ENCODE data around the gene PARVA. TPM values are rescaled to one million over a fixed set of nuclear protein-coding genes. Genes with fewer than 3 reads are reported as not detected.

The PARVA gene
- total and polyA plus RNA-seq, 2 experiments from 2014 or later = 37.4 to 46.2 TPM

GRCh38 chr11:12524865-12525264 lies 147.5 kb downstream of the PARVA start:
- H3K4me3 ChIP-seq = no peak overlapping the region
- H3K79me2 ChIP-seq = no peaks in the 10 kb centered on the region
- WGBS (ENCODE audit: low lambda C conversion rate, missing lambda C conversion rate) = 86% methylated on average over 5 of the region's 5 CpGs
- no peaks in the 10 kb centered on the region for H3K27me3 ChIP-seq
- H3K4me1 ChIP-seq (ENCODE audit: insufficient read depth) = peaks cover 9% of the 10 kb centered on the region
- no peaks in the 10 kb centered on the region for H3K9me2 ChIP-seq (replicated peaks; ENCODE audit: insufficient read depth)
- no peaks in the 10 kb centered on the region for H3K9me3 ChIP-seq (ENCODE audit: low read depth)
- no peak overlapping the region for H3K4me2 ChIP-seq
- H3K27ac ChIP-seq = no peak overlapping the region
- no peak for DNase-seq (ENCODE audit: low spot score)
- H3K36me3 ChIP-seq (replicated peaks; ENCODE audit: insufficient read depth, low read depth) = no peaks in the 10 kb centered on the region
- no peak overlapping the region for H2AFZ ChIP-seq
- H4K20me1 ChIP-seq (ENCODE audit: insufficient read depth, poor library complexity, severe bottlenecking) = no peaks in the 10 kb centered on the region
- TF ChIP-seq CTCF (IDR thresholded peaks at IDR 0.05; ENCODE audit: poor library complexity) (no peak), EZH2phosphoT487 (IDR thresholded peaks at IDR 0.05; ENCODE audit: low read depth, severe bottlenecking, unreplicated experiment) (no peak), EZH2 (IDR thresholded peaks at IDR 0.05; ENCODE audit: borderline replicate concordance) (no peak)

GRCh38 chr11:12525466-12526055 lies 148.2 kb downstream of the PARVA start:
- Histone ChIP-seq H3K4me1 (ENCODE audit: insufficient read depth) (peaks cover 9% of the 10 kb centered on the region), H3K4me3 (no peak overlapping the region), H4K20me1 (ENCODE audit: insufficient read depth, poor library complexity, severe bottlenecking) (no peaks in the 10 kb centered on the region), H3K9me3 (ENCODE audit: low read depth) (no peaks in the 10 kb centered on the region), H3K79me2 (no peaks in the 10 kb centered on the region), H3K27ac (no peak overlapping the region), H2AFZ (no peak overlapping the region), H3K9me2 (replicated peaks; ENCODE audit: insufficient read depth) (no peaks in the 10 kb centered on the region), H3K27me3 (no peaks in the 10 kb centered on the region), H3K36me3 (replicated peaks; ENCODE audit: insufficient read depth, low read depth) (no peaks in the 10 kb centered on the region), H3K4me2 (no peak overlapping the region)
- DNase-seq (ENCODE audit: low spot score) = no peak
- 90% methylated on average over 1 of the region's 1 CpG for whole genome bisulfite sequencing (ENCODE audit: low lambda C conversion rate, missing lambda C conversion rate)
- TF ChIP-seq EZH2 (IDR thresholded peaks at IDR 0.05; ENCODE audit: borderline replicate concordance) (no peak), CTCF (IDR thresholded peaks at IDR 0.05; ENCODE audit: poor library complexity) (no peak)

- no peaks in the 10 kb centered on the region for H4K20me1 ChIP-seq (ENCODE audit: insufficient read depth, poor library complexity, severe bottlenecking)
- 93% methylated on average over 1 of the region's 1 CpG for WGBS (ENCODE audit: low lambda C conversion rate, missing lambda C conversion rate)
- H3K4me3 ChIP-seq = no peak overlapping the region
- no peaks in the 10 kb centered on the region for H3K27me3 ChIP-seq
- H3K27ac ChIP-seq = no peak overlapping the region
- no peak overlapping the region for H3K4me2 ChIP-seq
- TF ChIP-seq CTCF (IDR thresholded peaks at IDR 0.05; ENCODE audit: poor library complexity) (no peak), EZH2phosphoT487 (IDR thresholded peaks at IDR 0.05; ENCODE audit: low read depth, severe bottlenecking, unreplicated experiment) (no peak), EZH2 (IDR thresholded peaks at IDR 0.05; ENCODE audit: borderline replicate concordance) (no peak)
- H3K9me2 ChIP-seq (replicated peaks; ENCODE audit: insufficient read depth) = no peaks in the 10 kb centered on the region
- DNase-seq (ENCODE audit: low spot score) = no peak
- H2AFZ ChIP-seq = no peak overlapping the region
- H3K36me3 ChIP-seq (replicated peaks; ENCODE audit: insufficient read depth, low read depth) = no peaks in the 10 kb centered on the region
- H3K79me2 ChIP-seq = no peaks in the 10 kb centered on the region
- peaks cover 9% of the 10 kb centered on the region for H3K4me1 ChIP-seq (ENCODE audit: insufficient read depth)
- no peaks in the 10 kb centered on the region for H3K9me3 ChIP-seq (ENCODE audit: low read depth)
These were observed 149.4 kb downstream of the PARVA start for GRCh38 chr11:12526789-12527188.

- 98% methylated on average over 2 of the region's 2 CpGs for WGBS (ENCODE audit: low lambda C conversion rate, missing lambda C conversion rate)
- Histone ChIP-seq H3K9me2 (replicated peaks; ENCODE audit: insufficient read depth) (no peaks in the 10 kb centered on the region), H3K27ac (no peak overlapping the region), H3K36me3 (replicated peaks; ENCODE audit: insufficient read depth, low read depth) (no peaks in the 10 kb centered on the region), H3K9me3 (ENCODE audit: low read depth) (no peaks in the 10 kb centered on the region), H3K79me2 (no peaks in the 10 kb centered on the region), H3K4me2 (no peak overlapping the region), H3K4me3 (no peak overlapping the region), H2AFZ (no peak overlapping the region), H3K27me3 (no peaks in the 10 kb centered on the region), H4K20me1 (ENCODE audit: insufficient read depth, poor library complexity, severe bottlenecking) (no peaks in the 10 kb centered on the region), H3K4me1 (ENCODE audit: insufficient read depth) (peaks cover 5% of the 10 kb centered on the region)
- no peak for TF ChIP-seq CTCF (IDR thresholded peaks at IDR 0.05; ENCODE audit: poor library complexity)
- no peak for TF ChIP-seq EZH2 (IDR thresholded peaks at IDR 0.05; ENCODE audit: borderline replicate concordance)
- DNase-seq (ENCODE audit: low spot score) = no peak
These were observed 151.1 kb downstream of the PARVA start for GRCh38 chr11:12528487-12528886.
